ENCODE measurements around the gene CNTNAP2. TPM values are rescaled to one million over a fixed set of nuclear protein-coding genes. Genes with fewer than 3 reads are reported as not detected.

The CNTNAP2 gene
- total RNA-seq, 2 donors from 2014 or later: 171 to 228 TPM

GRCh38 chr7:147563669-147564068, 1447.1 kb downstream of the CNTNAP2 start:
- no peaks in the 10 kb centered on the region for H3K36me3 ChIP-seq (ENCODE audit: control insufficient read depth, insufficient read depth, low read length)
- H3K27me3 ChIP-seq (ENCODE audit: control insufficient read depth, insufficient read depth, low read length, poor library complexity, severe bottlenecking): no peaks in the 10 kb centered on the region
- H3K27ac ChIP-seq (ENCODE audit: low read depth, low read length): no peak overlapping the region
- no peak for TF ChIP-seq CTCF (conservative IDR thresholded peaks at IDR 0.05)
- peaks cover 3% of the 10 kb centered on the region for H3K4me1 Mint-ChIP-seq
- DNase-seq: no peak
- peaks cover 6% of the 10 kb centered on the region for H3K9me3 ChIP-seq (ENCODE audit: control insufficient read depth, low read length)
- no peaks in the 10 kb centered on the region for H3K36me3 Mint-ChIP-seq (ENCODE audit: low read depth)
- no peak overlapping the region for H3K27ac Mint-ChIP-seq
- 94 to 100% methylated on average over 1 of the region's 1 CpG for WGBS, 2 experiments (ENCODE audit: insufficient coverage in 1 of 2, insufficient read length in 1 of 2)
- no peak overlapping the region for H3K4me3 Mint-ChIP-seq
- no peaks in the 10 kb centered on the region for H3K9me3 Mint-ChIP-seq
- no peak overlapping the region for H3K4me3 ChIP-seq (ENCODE audit: low read length)
- H3K27me3 Mint-ChIP-seq (ENCODE audit: insufficient read depth): no peaks in the 10 kb centered on the region
- H3K4me1 ChIP-seq (ENCODE audit: control insufficient read depth, insufficient read depth, low read length): no peaks in the 10 kb centered on the region
- H3K9ac ChIP-seq (ENCODE audit: extremely low read depth, low read length, poor library complexity, severe bottlenecking): no peak overlapping the region

DNA sequence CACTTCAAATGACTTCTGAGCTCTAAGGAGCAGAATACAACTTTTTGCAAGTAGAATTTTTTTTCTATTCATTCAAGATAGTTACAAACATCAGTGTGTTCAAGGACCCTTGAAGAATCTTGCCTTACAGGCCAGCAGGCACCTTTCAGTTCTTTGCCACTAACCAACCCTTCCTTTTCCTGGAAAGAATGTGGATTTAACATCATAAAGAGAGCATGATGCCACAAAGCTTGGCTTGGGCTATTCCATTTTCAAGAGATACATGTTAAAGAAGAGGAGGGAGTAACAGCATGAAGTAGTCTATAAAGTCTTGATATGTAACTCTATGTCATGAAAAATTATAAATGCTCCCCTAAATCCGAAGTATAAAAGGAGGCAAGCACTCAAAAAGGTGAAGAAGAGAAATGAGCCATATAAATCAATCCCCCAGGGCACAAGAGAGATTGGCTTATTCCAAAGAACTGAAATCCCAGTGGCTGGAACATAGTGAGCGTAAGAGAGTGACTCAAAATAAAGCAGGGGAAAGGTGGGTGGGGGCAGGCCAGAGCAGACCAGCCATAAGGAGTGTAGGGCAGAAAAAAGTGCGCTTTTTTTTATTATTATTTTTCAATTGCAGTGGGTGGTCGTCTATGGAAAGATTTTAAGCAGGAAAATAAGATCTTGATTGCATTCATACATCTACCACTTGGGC, 1448.3 kb downstream of the CNTNAP2 start:
- Mint-ChIP-seq H3K4me1 (peaks cover 3% of the 10 kb centered on the region), H3K9me3 (no peaks in the 10 kb centered on the region), H3K36me3 (ENCODE audit: low read depth) (no peaks in the 10 kb centered on the region), H3K4me3 (no peak overlapping the region), H3K27ac (no peak overlapping the region), H3K27me3 (ENCODE audit: insufficient read depth) (no peaks in the 10 kb centered on the region)
- Histone ChIP-seq H3K9ac (ENCODE audit: extremely low read depth, low read length, poor library complexity, severe bottlenecking) (no peak overlapping the region), H3K4me1 (ENCODE audit: control insufficient read depth, insufficient read depth, low read length) (no peaks in the 10 kb centered on the region), H3K27me3 (ENCODE audit: control insufficient read depth, insufficient read depth, low read length, poor library complexity, severe bottlenecking) (no peaks in the 10 kb centered on the region), H3K9me3 (ENCODE audit: control insufficient read depth, low read length) (peaks cover 6% of the 10 kb centered on the region), H3K36me3 (ENCODE audit: control insufficient read depth, insufficient read depth, low read length) (no peaks in the 10 kb centered on the region), H3K4me3 (ENCODE audit: low read length) (no peak overlapping the region), H3K27ac (ENCODE audit: low read depth, low read length) (no peak overlapping the region)
- no peak for DNase-seq
- no peak for TF ChIP-seq CTCF (conservative IDR thresholded peaks at IDR 0.05)
- WGBS, 2 experiments (ENCODE audit: insufficient coverage in 1 of 2, insufficient read length in 1 of 2): 88 to 100% methylated on average over 2 to 4 of the region's 4 CpGs

GRCh38 chr7:147567043-147567442, 1450.4 kb downstream of the CNTNAP2 start:
- Mint-ChIP-seq H3K27me3 (ENCODE audit: insufficient read depth) (no peaks in the 10 kb centered on the region), H3K27ac (no peak overlapping the region), H3K36me3 (ENCODE audit: low read depth) (no peaks in the 10 kb centered on the region), H3K4me1 (no peaks in the 10 kb centered on the region), H3K9me3 (no peaks in the 10 kb centered on the region), H3K4me3 (no peak overlapping the region)
- WGBS, 2 experiments (ENCODE audit: insufficient coverage in 1 of 2, insufficient read length in 1 of 2): 91 to 93% methylated on average over 3 of the region's 3 CpGs
- no peaks in the 10 kb centered on the region for H3K27me3 ChIP-seq (ENCODE audit: control insufficient read depth, insufficient read depth, low read length, poor library complexity, severe bottlenecking)
- no peak for DNase-seq
- peaks cover 6% of the 10 kb centered on the region for H3K9me3 ChIP-seq (ENCODE audit: control insufficient read depth, low read length)
- no peak for TF ChIP-seq CTCF (conservative IDR thresholded peaks at IDR 0.05)
- H3K36me3 ChIP-seq (ENCODE audit: control insufficient read depth, insufficient read depth, low read length): no peaks in the 10 kb centered on the region
- no peak overlapping the region for H3K9ac ChIP-seq (ENCODE audit: extremely low read depth, low read length, poor library complexity, severe bottlenecking)
- no peak overlapping the region for H3K4me3 ChIP-seq (ENCODE audit: low read length)
- no peaks in the 10 kb centered on the region for H3K4me1 ChIP-seq (ENCODE audit: control insufficient read depth, insufficient read depth, low read length)
- H3K27ac ChIP-seq (ENCODE audit: low read depth, low read length): no peak overlapping the region
